NCI-H128 (cell line): ENCODE measurements around the gene BANF2.

Experiments used
- DNase-seq: peaks from one replicate; lab custom pipeline; 2025; ENCODE audit not compliant: unreplicated experiment; lab: John Stamatoyannopoulos, UW

BANF2 gene

GRCh38 chr20:17708675-17709360 is 9.1 kb downstream of the BANF2 start:
- DNase-seq, result no peak

- DNase-seq, result no peak
Measured at GRCh38 chr20:17709361-17710293, 9.9 kb downstream of the BANF2 start.

GRCh38 chr20:17710379-17711266 is 10.9 kb downstream of the BANF2 start:
- no peak for DNase-seq

GRCh38 chr20:17711267-17711627 is 11.5 kb downstream of the BANF2 start:
- DNase-seq, result no peak

GRCh38 chr20:17712201-17712600 is 12.4 kb downstream of the BANF2 start:
- no peak for DNase-seq

GRCh38 chr20:17712708-17713107 is 12.9 kb downstream of the BANF2 start:
- DNase-seq, result no peak

- no peak for DNase-seq
Measured at GRCh38 chr20:17714597-17714996, 14.8 kb downstream of the BANF2 start.

GRCh38 chr20:17715075-17715474 is 15.3 kb downstream of the BANF2 start:
- DNase-seq, result no peak

- DNase-seq, result no peak
Measured at GRCh38 chr20:17716331-17716730, 16.6 kb downstream of the BANF2 start.

- DNase-seq, result no peak
Measured at GRCh38 chr20:17720755-17721154, 21.0 kb downstream of the BANF2 start.

GRCh38 chr20:17721802-17722486 is 22.2 kb downstream of the BANF2 start:
- DNase-seq, result no peak

- DNase-seq, result no peak
Measured at GRCh38 chr20:17722493-17723300, 22.9 kb downstream of the BANF2 start.

- DNase-seq, result no peak
Measured at GRCh38 chr20:17723301-17723691, 23.5 kb downstream of the BANF2 start.

- DNase-seq, result peak; percentile 70
Measured at GRCh38 chr20:17725094-17725835, 25.5 kb downstream of the BANF2 start.

- no peak for DNase-seq
Measured at GRCh38 chr20:17726902-17727301, 27.1 kb downstream of the BANF2 start.

GRCh38 chr20:17727351-17727750 is 27.6 kb downstream of the BANF2 start:
- DNase-seq, result no peak

GRCh38 chr20:17728074-17728473 is 28.3 kb downstream of the BANF2 start:
- DNase-seq, result no peak

GRCh38 chr20:17730071-17730470 is 30.3 kb downstream of the BANF2 start:
- DNase-seq, result no peak

- no peak for DNase-seq
Measured at GRCh38 chr20:17731233-17731632, 31.5 kb downstream of the BANF2 start.
